GM18907 (cell line): Measurements from ENCODE around the gene CCDC78.
"Not testable (repeated sequence)": the region's sequence is repeated elsewhere in the genome, so short reads cannot be mapped to it uniquely, and the experiment has no call there.

ENCODE experiments used
- ATAC-seq: cut with Tn5 transposase; IDR thresholded peaks from one replicate; pipeline ENCODE4 v1.9.1; 2021; ENCODE audit warnings: mild to moderate bottlenecking, moderate library complexity; ENCODE audit not compliant: unreplicated experiment

CCDC78 gene

DNA sequence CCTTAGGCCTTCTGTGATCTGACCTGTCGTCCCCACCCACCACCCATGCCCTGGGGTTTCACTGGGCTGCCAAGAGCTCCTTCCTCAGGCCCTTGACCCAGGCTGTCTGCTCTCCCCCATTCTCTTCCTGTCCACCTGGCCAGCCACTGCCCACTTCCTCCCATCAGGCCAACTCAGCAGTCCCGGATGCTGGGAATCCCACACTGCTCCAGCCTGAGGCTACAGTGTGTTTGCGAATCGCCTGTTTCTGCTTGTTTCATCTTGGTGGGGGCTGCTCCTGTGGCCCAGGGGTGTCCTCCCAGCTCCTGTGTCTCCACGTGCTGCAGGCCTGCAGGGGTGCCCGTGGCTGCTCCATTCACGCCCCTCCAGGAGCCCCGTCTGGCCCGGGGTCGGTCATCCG lies 12.2 kb downstream of the CCDC78 start:
- no peak for ATAC-seq

DNA sequence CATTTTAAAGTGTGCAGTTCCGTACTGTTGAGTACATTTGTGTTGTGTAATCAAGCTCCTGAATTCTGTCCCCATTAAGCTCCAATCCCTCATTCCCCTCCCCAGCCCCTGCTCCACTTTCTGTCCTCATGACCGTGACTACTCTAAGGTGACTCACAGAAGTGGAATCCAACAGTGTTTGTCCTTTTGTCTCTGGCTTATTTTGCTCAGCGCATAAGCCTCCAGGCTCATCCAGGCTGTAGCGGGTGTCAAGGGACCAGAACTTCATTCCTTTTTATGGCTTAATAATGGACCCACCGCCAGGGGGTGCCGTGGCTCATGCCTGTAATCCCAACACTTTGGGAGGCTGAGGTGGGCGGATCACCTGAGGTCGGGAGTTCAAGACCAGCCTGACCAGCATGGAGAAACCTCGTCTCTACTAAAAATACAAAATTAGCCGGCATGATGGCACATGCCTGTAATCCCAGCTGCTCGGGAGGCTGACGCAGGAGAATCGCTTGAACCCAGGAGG lies 13.4 kb downstream of the CCDC78 start:
- not testable (repeated sequence) for ATAC-seq

DNA sequence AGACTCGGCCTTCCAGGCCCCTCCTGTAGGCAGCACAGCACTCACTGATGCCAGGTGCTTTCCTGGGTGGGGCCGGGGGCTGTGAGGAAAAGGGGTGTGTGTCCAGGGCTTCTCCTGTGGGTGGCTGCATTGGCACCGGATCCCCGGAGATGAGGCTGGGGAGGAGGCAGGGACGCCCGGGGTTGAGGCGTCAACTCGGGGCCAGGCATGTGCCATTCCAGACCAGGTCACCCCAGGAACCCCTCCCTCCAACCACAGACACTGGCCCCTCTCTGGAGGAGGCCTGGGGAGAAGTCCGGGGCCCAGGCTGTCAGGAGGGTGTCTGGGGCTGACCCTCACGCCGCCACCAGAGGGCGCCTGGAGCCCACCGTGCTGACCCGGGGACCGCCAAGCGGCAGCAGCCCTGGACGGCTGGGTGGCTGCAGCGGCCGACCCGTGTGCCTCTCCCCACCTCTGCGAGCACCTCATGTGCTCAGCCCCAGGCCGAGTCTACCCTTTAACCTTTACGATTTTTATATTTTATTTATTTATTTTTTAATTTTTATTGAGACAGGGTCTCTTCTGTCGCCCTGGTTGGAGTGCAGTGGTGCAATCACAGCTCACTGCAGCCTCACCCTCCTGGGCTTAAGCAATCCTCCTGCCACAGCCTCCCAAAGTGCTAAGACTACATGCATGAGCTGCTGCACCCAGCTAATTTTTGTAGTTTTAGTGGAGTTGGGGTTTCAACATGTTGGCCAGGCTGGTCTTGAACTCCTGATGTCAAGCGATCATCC lies 14.5 kb downstream of the CCDC78 start:
- ATAC-seq: peak; percentile 46

GRCh38 chr16:711084-711483 lies 15.2 kb downstream of the CCDC78 start:
- ATAC-seq: no peak

DNA sequence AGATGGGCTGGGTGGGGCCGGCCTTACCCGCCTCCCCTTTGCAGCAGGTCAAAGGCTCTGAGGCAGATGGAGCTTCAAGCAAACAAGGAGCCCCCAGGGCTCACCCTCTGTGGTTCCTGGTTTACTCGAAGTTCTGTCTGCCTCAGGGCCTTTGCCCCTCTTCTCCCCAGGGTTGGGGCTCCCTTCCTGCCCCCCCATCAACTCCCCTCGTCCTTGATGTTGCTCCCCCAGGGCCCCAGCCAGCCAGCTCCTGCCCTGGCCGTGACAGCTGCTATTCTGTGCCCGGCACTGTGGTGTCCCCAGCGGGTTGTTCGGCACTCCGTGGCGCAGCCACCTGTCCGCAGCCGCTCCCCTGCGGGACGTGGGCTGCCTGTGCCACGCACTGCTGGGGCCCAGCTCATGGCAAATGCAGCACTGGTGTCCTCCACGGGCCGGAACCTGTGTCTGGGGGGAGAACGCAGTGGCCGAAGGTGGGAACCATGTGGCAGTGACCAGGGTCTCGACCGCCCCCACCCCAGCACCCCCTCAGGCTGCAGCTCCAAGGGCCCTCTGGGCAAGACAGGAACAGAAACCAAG lies 15.7 kb downstream of the CCDC78 start:
- no peak for ATAC-seq

- ATAC-seq: no peak
Observed at GRCh38 chr16:709566-710499, 16.4 kb downstream of the CCDC78 start.

DNA sequence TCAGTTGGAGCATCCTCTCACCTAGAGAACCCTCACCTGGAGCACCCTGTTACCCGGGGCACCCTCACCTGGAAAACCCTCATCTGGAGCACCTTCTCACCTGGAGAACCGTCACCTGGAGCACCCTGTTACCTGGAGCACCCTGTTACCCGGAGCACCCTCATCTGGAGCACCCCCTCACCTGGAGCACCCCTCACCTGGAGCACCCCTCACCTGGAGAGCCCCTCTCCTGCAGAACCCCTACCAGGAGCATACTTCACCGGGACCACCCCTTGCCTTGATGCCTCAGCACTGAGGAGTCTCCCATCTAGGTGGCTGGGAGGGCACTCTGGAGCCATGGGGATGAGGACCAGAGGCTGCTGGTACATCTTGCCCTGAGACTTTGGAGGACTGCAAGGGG lies 17.3 kb downstream of the CCDC78 start:
- no peak for ATAC-seq

DNA sequence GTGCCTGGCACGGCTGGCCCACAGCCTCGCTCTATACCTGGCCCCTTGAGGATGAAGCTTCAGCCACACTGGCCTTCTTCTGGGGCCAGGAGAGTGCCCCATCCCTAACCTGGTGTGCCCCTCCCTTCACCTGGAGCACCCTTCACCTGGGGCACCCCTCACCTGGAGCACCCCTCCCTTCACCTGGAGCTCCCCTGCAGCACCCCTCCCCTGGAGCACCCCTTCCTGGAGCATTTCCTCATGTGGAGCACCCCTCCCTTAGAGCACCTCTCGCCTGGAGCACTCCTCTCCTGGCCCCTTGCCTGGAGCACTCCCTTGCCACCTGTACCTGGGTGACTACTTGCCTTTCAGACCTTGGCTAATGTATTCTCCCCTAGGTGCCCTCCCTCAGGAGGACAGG lies 18.2 kb downstream of the CCDC78 start:
- ATAC-seq: no peak

- no peak for ATAC-seq
Observed at GRCh38 chr16:707062-707538, 19.1 kb downstream of the CCDC78 start.

- no peak for ATAC-seq
Observed at GRCh38 chr16:706189-707061, 19.8 kb downstream of the CCDC78 start.

- ATAC-seq: no peak
Observed at GRCh38 chr16:705431-706188, 20.6 kb downstream of the CCDC78 start, which contains the start of gene FBXL16. Gene FBXL16, minus strand, starts transcription at chr16:705801. Its CDS starts 8,396 bp downstream, at chr16:697405.

- no peak for ATAC-seq
Observed at GRCh38 chr16:704552-705380, 21.5 kb downstream of the CCDC78 start.

- ATAC-seq: no peak
Observed at GRCh38 chr16:704047-704446, 22.2 kb downstream of the CCDC78 start.

- no peak for ATAC-seq
Observed at GRCh38 chr16:703406-703805, 22.8 kb downstream of the CCDC78 start.

- ATAC-seq: no peak
Observed at GRCh38 chr16:702341-702740, 23.9 kb downstream of the CCDC78 start.

- ATAC-seq: no peak
Observed at GRCh38 chr16:700684-701584, 25.3 kb downstream of the CCDC78 start.

DNA sequence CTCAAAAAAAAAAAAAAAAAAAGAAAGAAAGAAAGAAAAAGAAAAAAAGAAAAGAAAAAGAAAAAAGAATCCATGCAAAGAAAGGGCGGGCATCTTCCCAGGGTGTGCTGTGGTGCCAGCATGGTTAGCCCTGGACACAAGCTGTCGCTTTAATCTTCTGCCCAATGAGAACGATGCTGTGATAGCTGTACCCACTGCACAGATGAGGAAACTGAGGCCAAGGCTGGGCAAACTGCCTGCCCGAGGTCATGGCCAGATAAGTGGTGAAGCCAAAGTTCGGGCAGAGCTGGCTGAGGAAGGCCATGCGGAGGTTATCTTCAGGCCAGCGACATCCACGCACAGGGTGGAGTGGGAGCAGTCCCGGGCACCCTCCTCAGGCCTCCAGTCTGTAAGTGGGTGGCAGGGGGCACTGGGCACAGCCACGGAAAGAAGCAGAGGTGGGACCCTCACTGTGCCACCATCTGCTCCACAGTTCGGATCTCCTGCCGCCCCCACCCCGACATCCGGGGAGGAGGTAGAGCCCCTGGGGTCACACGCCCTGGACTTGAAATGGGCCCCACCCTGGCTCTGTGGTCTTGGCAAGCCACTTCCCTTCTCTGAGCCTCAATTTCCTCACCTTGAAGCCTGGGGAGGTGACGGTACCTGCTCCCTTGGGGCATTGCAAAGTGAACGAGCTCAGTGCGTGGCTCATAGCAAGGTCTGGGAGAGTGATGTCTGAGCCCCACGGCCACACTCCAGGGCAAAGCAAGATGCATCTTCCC lies 27.2 kb downstream of the CCDC78 start:
- ATAC-seq: no peak
